Myocyte (in vitro differentiated cells): ENCODE results near the gene RUNX2. TPM values are rescaled to one million over a fixed set of nuclear protein-coding genes. Genes with fewer than 3 reads are reported as not detected.
A peak's percentile ranks its signal among the peaks of the same experiment; 100 is the strongest.

Experiments
- DNase-seq: peaks from one replicate; pipeline ENCODE4 v3.0.0-alpha.2; 2012; ENCODE audit warnings: low read depth
- total RNA-seq: library from RNA; depleted of rRNA; stranded (reverse); fragments of >200 nt; gene quantifications from 2 replicates; pipeline ENCODE4 v1.2.3, GENCODE V29; 2014

Gene RUNX2
- total RNA-seq, 1 donor from 2014 or later, result 7.2 TPM

- DNase-seq, result peak; percentile 42
These were observed 152.0 kb downstream of the RUNX2 start for GRCh38 chr6:45479834-45480751.

- DNase-seq, result peak; percentile 32
These were observed 152.8 kb downstream of the RUNX2 start for GRCh38 chr6:45480752-45481415.

GRCh38 chr6:45483021-45483420 is 154.9 kb downstream of the RUNX2 start:
- peak; percentile 91 for DNase-seq

GRCh38 chr6:45483501-45483900 is 155.4 kb downstream of the RUNX2 start:
- DNase-seq, result peak; percentile 36

DNA sequence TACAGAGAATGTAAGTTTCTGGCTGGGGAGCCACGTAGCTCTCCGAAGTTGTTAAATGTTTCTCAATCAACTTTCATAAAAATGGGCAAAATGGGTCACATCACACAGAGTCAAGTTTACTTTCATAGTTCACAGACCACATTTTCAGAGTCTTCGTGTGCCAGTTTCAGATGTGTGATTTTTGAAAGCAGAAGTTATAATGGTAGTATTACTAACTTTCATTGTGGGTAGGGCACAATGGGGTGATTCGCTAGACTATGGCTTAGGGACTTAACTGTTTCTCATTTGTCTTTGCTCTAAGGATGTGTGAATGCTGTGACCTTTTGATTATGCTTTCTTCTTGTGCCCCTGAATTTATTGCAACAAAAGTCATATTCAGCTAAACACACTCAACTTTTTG is 158.6 kb downstream of the RUNX2 start:
- no peak for DNase-seq

GRCh38 chr6:45487645-45488044 is 159.5 kb downstream of the RUNX2 start:
- peak; percentile 64 for DNase-seq

DNA sequence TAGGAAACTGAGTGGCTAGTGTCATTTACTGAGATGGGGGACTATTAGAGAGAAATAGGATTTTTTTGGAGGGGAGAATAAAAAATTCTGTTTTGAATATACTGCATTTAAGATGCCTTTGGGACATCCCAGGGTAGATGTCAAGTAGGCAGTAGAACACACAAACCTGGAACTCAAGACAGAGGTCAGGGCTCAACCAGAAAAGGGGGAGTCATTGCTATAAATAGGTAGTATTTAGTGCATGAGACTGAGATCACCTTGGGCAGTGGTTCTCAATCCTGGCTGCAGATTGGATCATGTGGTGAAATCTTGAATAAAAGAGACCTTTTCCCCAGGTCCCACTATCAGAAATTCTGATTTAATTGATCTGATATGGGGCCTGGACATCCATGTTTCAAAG is 160.1 kb downstream of the RUNX2 start:
- DNase-seq, result peak; percentile 43

DNA sequence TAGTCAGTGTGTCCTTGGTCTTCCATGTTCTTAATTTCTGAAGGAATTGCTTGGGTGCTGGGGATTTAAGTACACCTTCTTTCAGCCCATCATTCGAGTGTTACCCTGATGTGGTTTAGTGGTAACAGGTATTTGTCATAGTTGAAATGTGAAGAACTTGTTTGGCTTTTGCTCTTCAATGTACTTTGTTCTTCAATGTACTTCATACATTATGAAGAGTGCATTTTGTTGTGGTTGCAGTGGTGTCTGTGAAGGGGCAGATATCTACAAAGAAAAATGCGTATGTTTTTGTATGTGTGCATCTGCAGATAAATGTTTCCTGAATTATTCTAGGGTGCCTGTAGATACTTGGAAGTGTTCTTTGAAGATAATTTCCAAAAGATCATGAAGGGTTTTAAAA is 160.8 kb downstream of the RUNX2 start:
- no peak for DNase-seq

DNA sequence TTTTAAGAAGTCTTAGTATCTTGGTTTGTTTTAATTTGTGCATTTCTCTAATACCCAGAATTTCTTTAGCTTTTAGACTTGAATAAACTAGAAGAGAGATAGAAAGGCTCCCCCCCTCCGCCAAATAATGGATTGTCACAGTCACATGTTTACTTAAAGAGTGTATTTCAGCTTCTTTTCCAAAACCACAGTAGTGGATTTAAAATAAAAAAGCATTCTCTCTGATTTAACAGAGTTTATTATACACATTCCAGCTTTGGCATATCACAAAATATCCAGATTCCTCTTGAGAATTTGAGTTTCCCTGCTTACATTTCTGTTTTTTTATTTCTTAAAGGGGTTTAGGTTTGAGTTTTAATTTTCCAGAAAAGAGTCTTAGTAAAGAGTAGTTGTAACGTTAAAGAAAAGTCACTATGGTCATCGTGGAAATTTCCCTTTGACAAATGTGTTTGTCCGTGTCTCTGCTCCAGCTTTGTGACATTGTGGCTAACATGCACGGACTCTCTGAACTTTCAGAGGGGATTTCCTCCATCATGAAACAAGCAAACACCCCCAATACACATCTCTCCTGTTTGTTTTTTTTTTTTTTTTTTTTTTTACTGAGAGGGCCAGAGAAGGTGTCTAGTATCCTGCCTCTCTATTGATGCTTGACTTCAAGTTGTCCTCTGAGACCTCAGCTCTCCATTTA is 163.1 kb downstream of the RUNX2 start:
- DNase-seq, result no peak

GRCh38 chr6:45491874-45492273 is 163.7 kb downstream of the RUNX2 start:
- DNase-seq, result no peak

DNA sequence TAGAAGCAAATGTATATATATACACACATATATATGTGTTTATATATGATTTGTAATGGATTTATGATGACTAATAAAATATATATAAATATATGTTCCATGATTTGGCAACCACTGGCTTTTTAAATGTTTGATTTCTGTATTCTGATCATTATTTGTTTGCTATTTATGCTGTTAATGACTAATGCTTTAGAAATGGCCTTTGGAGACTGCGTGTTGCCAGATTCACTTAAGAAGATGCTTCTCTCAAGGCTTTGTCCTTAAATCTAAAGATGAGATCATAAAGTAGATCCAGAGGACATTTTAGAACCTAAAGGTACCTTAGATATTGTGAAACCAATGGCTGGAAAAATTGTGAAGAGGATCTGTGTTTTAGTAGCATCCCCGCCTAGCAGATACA is 165.6 kb downstream of the RUNX2 start:
- DNase-seq, result no peak

GRCh38 chr6:45494416-45495135 is 166.4 kb downstream of the RUNX2 start:
- no peak for DNase-seq

- DNase-seq, result no peak
These were observed 167.4 kb downstream of the RUNX2 start for GRCh38 chr6:45495429-45496084.

- DNase-seq, result no peak
These were observed 167.9 kb downstream of the RUNX2 start for GRCh38 chr6:45496085-45496433.

- DNase-seq, result no peak
These were observed 170.5 kb downstream of the RUNX2 start for GRCh38 chr6:45498591-45498990.

GRCh38 chr6:45500924-45501816 is 173.0 kb downstream of the RUNX2 start:
- no peak for DNase-seq

DNA sequence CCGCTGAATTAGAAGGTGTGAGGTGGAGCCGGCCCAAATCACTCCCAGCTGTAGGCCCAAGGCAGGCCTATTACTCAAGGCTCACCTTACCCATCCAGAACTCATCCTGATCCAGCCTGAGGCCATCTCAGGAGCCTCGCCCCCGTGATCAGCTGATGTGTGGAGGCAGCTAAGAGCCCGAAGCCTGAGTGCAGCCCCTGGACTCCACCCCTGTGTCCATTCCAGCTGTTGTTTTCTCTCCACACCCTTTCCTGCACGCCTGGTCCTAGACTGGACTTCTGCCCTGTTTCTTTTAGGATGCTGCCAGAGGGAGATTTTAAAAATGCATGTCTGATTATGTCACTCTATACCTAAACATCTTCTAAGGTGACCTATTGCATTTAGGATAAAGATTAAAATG is 174.3 kb downstream of the RUNX2 start:
- peak; percentile 30 for DNase-seq

DNA sequence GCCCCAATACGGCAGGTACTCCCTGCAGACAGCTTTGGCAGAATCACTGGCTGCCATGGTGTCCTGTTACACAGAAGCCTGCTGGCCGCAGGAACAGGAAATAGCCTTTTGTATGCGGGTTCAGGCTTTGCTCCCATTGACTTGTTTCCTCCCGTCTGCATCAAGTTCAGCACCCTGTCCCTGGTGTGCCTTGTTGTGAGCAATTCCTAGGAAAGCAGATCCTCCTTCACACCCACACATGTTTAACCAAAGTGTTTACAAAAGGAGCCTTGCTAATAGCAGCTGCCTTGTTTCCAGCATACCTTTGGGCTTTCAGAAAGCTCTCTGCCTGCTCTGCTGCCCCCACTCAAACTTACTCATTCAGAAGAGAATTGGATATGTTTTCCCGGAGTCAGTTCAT is 176.8 kb downstream of the RUNX2 start:
- peak; percentile 88 for DNase-seq

GRCh38 chr6:45505470-45505869 is 177.3 kb downstream of the RUNX2 start:
- DNase-seq, result peak; percentile 26

DNA sequence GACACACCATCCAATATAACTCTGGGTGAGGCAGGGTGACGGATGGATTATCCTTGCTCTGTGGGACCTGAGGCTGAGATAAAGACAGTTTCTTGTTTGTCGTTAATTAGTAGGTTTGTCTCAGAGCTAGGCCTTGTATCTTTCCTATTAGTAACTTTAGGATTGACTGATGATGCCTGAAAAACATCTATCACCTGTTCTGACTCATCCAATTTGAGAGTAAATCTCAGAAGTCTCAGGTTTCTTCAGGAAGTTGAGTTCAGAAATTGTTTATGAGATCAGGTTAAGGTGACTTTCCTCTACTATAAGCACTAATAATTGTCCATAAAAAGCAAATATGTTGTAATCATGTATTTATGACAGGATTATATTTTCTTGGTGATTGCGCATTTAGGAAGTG is 179.1 kb downstream of the RUNX2 start:
- DNase-seq, result no peak
